ENCODE data around the gene ADGRB3. TPM values are rescaled to one million over a fixed set of nuclear protein-coding genes. Genes with fewer than 3 reads are reported as not detected.
"Not testable (repeated sequence)": the region's sequence is repeated elsewhere in the genome, so short reads cannot be mapped to it uniquely, and the experiment has no call there.

ADGRB3 gene
- polyA plus RNA-seq, 3 donors: 2.8 to 3.5 (median 3.2) TPM

GRCh38 chr6:68740828-68741500 is 105.9 kb downstream of the ADGRB3 start:
- no peak for DNase-seq

GRCh38 chr6:68741501-68742386 is 106.7 kb downstream of the ADGRB3 start:
- no peak for DNase-seq

GRCh38 chr6:68743099-68743498 is 108.0 kb downstream of the ADGRB3 start:
- no peak for DNase-seq

GRCh38 chr6:68744376-68744775 is 109.3 kb downstream of the ADGRB3 start:
- not testable (repeated sequence) for DNase-seq

- DNase-seq: no peak
Observed at GRCh38 chr6:68746376-68746775, 111.3 kb downstream of the ADGRB3 start.

- no peak for DNase-seq
Observed at GRCh38 chr6:68747110-68747790, 112.2 kb downstream of the ADGRB3 start.

GRCh38 chr6:68747832-68748231 is 112.8 kb downstream of the ADGRB3 start:
- not testable (repeated sequence) for DNase-seq

GRCh38 chr6:68754681-68755213 is 119.7 kb downstream of the ADGRB3 start:
- no peak for DNase-seq

- no peak for DNase-seq
Observed at GRCh38 chr6:68756454-68757375, 121.6 kb downstream of the ADGRB3 start.

- DNase-seq: no peak
Observed at GRCh38 chr6:68757821-68758220, 122.7 kb downstream of the ADGRB3 start.

GRCh38 chr6:68758559-68758958 is 123.5 kb downstream of the ADGRB3 start:
- DNase-seq: no peak

- DNase-seq: no peak
Observed at GRCh38 chr6:68760485-68760884, 125.4 kb downstream of the ADGRB3 start.

GRCh38 chr6:68760941-68761676 is 126.0 kb downstream of the ADGRB3 start:
- no peak for DNase-seq

GRCh38 chr6:68761985-68762384 is 126.9 kb downstream of the ADGRB3 start:
- DNase-seq: no peak

- DNase-seq: no peak
Observed at GRCh38 chr6:68771426-68771825, 136.3 kb downstream of the ADGRB3 start.

- no peak for DNase-seq
Observed at GRCh38 chr6:68774843-68775242, 139.8 kb downstream of the ADGRB3 start.

GRCh38 chr6:68776354-68776753 is 141.3 kb downstream of the ADGRB3 start:
- DNase-seq: no peak

GRCh38 chr6:68777956-68778355 is 142.9 kb downstream of the ADGRB3 start:
- DNase-seq: no peak

GRCh38 chr6:68778356-68779020 is 143.4 kb downstream of the ADGRB3 start:
- DNase-seq: peak; percentile 43

GRCh38 chr6:68779366-68779765 is 144.3 kb downstream of the ADGRB3 start:
- no peak for DNase-seq
